22Rv1 (cell line): ENCODE measurements around the gene SERPINE1.

ENCODE experiments used
- CTCF ChIP-seq: fragments of 450-650 bp; IDR thresholded peaks from 2 replicates; pipeline ENCODE4 v1.5.1; 2017; ENCODE audit warnings: mild to moderate bottlenecking
- ZFX ChIP-seq: fragments of 450-650 bp; IDR thresholded peaks from 2 replicates; pipeline ENCODE4 v1.6.1; 2017; ENCODE audit warnings: antibody characterized with exemption, borderline replicate concordance

- TF ChIP-seq CTCF (no peak), ZFX (no peak)
Observed at GRCh38 chr7:101097561-101097960, 29.3 kb upstream of the SERPINE1 start.
